ENCODE data around the gene IL12RB2.

IL12RB2 gene

DNA sequence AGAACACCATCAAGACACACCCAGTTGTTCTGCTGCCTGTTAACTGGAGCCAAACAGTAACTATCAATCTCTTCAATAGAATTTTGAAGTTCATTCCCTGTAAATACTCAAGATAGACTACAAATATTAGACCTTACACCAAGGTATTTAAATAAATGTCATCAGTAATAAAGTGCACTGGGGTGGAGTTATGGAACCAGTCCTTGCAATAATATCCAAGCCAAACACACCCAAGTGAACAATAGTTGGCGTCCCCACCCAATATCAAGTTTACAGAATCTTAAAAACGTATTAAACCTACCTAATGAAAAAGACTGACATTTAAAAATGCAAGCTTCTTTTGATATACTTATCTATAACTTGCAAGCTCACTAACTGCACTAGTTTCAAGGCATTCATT is 119.8 kb downstream of the IL12RB2 start:
- TF ChIP-seq, protein P1, sequence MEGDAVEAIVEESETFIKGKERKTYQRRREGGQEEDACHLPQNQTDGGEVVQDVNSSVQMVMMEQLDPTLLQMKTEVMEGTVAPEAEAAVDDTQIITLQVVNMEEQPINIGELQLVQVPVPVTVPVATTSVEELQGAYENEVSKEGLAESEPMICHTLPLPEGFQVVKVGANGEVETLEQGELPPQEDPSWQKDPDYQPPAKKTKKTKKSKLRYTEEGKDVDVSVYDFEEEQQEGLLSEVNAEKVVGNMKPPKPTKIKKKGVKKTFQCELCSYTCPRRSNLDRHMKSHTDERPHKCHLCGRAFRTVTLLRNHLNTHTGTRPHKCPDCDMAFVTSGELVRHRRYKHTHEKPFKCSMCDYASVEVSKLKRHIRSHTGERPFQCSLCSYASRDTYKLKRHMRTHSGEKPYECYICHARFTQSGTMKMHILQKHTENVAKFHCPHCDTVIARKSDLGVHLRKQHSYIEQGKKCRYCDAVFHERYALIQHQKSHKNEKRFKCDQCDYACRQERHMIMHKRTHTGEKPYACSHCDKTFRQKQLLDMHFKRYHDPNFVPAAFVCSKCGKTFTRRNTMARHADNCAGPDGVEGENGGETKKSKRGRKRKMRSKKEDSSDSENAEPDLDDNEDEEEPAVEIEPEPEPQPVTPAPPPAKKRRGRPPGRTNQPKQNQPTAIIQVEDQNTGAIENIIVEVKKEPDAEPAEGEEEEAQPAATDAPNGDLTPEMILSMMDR (IDR thresholded peaks at IDR 0.05): no peak

DNA sequence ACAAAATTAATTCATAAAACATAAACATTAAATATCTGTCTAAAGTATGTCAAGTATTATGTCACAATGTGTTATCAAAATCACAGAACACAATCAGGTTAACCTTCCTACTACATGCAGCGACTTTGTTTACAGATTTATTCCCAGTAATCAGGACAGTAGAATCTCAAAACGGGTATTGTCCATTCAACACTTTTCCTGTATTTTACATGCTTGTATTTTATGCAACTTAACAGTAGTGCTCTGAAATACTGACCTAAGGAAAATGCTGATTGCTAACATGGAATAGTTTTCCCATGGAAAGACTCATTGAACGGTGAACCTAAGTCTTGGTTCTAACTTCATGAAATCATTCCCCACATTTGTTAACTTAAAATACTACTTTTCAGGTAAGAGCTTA is 120.3 kb downstream of the IL12RB2 start:
- TF ChIP-seq, protein P1 (IDR thresholded peaks at IDR 0.05): no peak

DNA sequence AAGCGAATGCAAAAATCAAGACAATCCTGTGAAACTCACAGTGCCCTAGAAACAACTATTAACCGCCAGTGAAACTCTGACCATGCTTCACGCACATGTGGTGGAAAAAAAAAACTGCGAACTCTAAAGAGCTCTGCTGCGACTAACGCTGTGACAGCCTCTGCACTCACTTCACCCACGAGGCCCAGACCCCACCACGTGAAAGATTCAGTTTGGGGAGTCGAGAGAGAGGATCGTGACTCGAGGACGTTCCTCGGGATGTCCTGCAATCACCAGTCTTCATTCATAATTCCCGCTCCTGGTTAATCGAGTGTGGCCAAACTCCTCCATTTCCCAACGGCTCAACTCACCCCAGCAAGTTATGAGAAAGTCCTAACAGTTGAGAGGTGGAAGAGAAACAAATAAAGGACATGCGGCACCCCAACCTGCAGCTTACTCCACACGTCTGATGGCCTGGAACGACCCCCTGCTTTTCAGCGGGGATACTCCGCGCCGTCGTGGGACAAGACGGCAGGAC is 121.4 kb downstream of the IL12RB2 start:
- TF ChIP-seq, protein P1 (IDR thresholded peaks at IDR 0.05): no peak

DNA sequence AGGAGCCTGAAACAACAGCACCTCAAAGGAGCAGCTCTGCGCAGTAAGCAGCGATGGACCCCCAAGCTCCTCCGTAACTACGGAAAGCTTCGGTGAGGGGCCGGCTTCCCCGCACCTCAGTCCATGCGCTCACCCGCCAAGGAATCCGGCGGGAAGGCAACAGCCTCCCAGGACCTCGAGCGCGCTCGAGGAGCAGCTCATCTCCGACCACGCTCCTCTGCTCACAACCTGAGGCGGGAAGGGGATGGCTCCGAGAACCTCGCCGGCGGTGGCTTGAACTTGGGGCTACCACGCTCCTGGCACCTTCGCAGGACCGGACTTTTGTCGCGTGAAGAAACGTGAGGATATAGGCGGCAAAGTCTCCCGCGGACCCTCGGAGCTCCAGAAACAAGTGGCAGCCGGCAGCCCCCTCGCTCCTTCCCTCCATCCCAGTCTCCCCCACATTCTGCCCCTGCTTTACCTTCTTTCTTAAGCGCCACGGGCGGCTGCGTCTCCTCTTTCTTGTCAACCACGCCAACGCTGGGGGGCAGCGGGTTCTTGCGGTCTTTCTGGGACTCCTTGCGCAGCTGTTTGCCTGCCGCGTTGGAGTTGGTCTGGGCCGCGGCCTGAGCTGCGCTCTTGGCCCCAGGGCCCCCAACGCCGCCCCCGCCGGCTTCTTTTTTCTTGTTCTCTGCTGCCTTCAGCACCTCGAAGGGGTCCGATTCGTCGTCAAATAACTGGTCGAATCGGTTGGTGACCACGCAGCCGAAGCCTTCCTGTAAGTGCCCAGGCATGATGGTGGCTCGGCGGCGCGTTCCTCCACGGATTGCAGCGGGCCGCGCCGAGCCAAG is 122.1 kb downstream of the IL12RB2 start:
- TF ChIP-seq, protein P1 (IDR thresholded peaks at IDR 0.05): no peak

DNA sequence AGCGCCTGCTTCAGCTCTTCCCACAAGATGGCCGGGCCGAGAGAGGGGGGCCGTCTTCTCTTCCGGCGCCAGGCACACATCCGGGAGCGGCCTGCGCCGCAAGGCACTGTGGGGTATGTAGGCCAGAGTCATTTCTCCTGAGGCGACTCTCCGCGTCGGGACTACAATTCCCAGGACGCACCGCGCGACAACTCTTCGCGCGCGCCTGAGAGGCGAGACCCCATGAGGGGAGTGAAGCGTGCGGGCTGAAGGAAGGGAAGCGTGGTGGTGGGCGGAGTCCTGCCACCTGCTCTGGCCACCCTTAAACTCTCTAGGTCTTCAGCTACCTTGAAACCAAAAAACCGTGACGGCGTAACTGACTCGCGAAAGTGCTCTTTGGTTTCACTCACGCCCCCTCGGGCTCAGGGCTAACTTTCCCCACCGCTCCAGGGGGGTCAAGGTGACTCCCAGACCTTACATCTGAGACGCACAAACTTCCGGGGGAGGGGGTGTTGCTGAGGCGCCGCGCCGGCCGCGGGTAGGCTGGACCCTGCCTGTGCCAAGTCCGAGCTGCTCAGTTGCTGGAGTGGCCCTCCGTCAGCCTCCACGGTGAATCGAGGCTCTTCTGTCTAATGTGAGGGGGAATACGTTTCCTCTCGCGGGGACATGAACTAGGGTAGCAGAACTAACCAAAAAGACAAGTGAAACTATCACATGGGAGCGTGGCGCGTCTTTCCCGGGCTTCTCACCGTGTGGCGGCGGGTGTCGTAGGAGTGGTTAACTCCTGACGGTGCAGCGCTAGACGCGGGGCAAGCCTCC is 122.9 kb downstream of the IL12RB2 start, which contains the start of gene SERBP1:
Gene SERBP1, minus strand, starts transcription at position 45 of the 798 bp plus-strand sequence. CDS start 102 bp downstream, outside the sequence.
- TF ChIP-seq, protein P1 (IDR thresholded peaks at IDR 0.05): no peak

DNA sequence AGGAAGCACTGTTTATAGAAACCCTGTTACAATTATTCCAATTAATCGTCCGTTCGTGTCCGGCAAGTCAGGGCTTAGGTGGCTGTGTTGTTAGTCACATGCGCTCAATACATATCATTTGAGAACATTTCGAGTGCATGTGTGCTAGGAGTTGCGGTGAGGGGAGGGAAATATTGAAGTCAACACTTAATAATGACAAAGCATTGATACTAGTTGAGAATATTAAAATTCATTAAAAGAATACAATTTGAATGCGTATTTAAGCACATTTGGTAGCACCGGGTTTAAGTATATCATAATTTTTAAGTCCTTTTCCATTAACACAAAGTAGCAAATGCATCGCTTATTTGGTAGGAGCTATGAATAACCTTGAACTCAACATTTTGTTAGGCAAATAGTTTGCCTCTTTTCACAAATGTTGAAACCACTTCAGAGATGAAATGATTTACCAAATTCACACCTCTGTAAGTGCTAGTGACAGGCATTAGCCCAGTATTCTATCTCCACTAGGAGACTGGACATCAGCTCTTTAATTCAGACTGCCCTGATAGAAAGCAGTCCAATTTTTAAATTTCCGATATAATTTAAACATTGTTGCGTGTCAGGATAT is 123.6 kb downstream of the IL12RB2 start:
- TF ChIP-seq, protein P1 (IDR thresholded peaks at IDR 0.05): no peak

DNA sequence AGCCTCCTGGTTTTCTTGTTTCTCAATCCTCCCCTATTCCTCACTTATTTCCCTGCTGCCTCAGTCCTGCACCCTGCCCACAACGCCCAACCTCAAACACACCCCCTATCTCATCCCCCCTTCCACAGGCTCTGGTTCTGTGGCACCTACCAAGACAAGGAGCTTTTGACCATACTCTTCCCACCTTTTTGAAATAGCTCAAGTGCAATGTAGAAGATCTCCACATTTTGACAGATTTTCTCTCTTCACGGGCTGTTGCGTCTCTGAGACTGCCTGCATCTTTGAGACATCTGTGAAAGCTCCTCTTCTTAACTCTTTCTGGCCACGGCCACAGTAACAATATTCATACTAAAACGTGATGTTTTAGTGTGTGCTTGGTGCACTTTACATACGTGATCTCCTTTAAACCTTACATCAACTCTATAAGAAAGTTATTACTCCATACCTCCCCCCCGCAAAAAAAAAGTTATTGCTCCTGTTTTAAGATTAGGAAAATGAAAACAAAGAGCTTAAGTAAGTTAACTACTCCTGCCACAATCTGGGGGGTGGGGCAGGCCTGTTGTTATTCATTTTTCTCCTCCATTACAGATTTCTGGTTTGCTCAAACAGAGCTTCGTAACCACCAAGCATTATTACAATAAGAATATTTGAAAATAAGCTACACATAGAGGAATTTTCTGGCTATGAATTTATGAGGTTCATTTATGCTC is 124.4 kb downstream of the IL12RB2 start:
- TF ChIP-seq, protein P1 (IDR thresholded peaks at IDR 0.05): no peak

Data from LNCAP (cell line).